GM15510 (cell line): ENCODE data around the gene LRRC15.

Experiments
- POLR2A ChIP-seq: IDR thresholded peaks from 3 replicates; pipeline ENCODE4 v1.6.1; 2011; ENCODE audit warnings: borderline replicate concordance; ENCODE audit not compliant: insufficient read length; ENCODE audit errors: extremely low read depth

The LRRC15 gene

GRCh38 chr3:194325424-194326153, 44.0 kb downstream of the LRRC15 start:
- no peak for TF ChIP-seq POLR2A

- TF ChIP-seq POLR2A: no peak
These were observed 44.7 kb downstream of the LRRC15 start for GRCh38 chr3:194324823-194325327.

- no peak for TF ChIP-seq POLR2A
These were observed 45.5 kb downstream of the LRRC15 start for GRCh38 chr3:194323785-194324735.

- TF ChIP-seq POLR2A: no peak
These were observed 46.8 kb downstream of the LRRC15 start for GRCh38 chr3:194322678-194323211.

- no peak for TF ChIP-seq POLR2A
These were observed 47.6 kb downstream of the LRRC15 start for GRCh38 chr3:194321693-194322640.

GRCh38 chr3:194320744-194321243, 48.7 kb downstream of the LRRC15 start:
- no peak for TF ChIP-seq POLR2A

GRCh38 chr3:194320100-194320499, 49.4 kb downstream of the LRRC15 start:
- no peak for TF ChIP-seq POLR2A

GRCh38 chr3:194318511-194319161, 50.9 kb downstream of the LRRC15 start:
- no peak for TF ChIP-seq POLR2A

- TF ChIP-seq POLR2A: no peak
These were observed 52.6 kb downstream of the LRRC15 start for GRCh38 chr3:194316918-194317317.

GRCh38 chr3:194315965-194316361, 53.6 kb downstream of the LRRC15 start:
- no peak for TF ChIP-seq POLR2A

GRCh38 chr3:194315088-194315964, 54.2 kb downstream of the LRRC15 start:
- TF ChIP-seq POLR2A: peak; percentile 16

GRCh38 chr3:194314388-194315068, 55.0 kb downstream of the LRRC15 start:
- TF ChIP-seq POLR2A: no peak
